Measurements from ENCODE around the gene TRIM36. TPM values are rescaled to one million over a fixed set of nuclear protein-coding genes. Genes with fewer than 3 reads are reported as not detected.

Gene TRIM36
- polyA plus RNA-seq, 1 donor from 2014 or later: 122 TPM

DNA sequence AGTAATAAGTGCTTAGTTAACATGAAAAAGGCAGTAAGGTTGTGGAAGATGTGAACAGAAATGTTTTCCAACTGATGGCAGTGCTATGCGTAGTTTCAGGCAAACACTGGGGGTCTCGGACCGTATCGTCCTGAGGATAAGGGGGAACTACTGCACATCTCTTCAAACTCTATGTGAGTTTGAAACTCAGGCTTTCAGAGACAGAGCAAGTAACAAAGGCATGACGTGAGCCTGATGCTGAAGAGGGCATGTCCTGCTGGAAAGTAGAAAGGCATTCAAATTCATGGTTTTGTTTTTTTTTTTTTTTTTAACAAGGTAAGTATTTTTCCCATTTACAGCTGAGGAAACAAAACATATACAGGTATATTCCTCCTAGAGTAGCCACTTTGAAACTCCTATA lies 59.9 kb downstream of the TRIM36 start:
- Histone ChIP-seq H3K9me3 (ENCODE audit: low read length) (no peaks in the 10 kb centered on the region), H3K36me3 (ENCODE audit: insufficient read depth, low read length) (no peaks in the 10 kb centered on the region), H4K20me1 (ENCODE audit: insufficient read depth) (no peaks in the 10 kb centered on the region), H3K79me2 (replicated peaks; ENCODE audit: insufficient read depth, low read length) (no peaks in the 10 kb centered on the region), H3K9ac (ENCODE audit: low read length) (no peak overlapping the region), H3K9me2 (ENCODE audit: insufficient read depth, low read length) (no peaks in the 10 kb centered on the region), H3K4me3 (ENCODE audit: low read length) (no peak overlapping the region), H3K27ac (ENCODE audit: low read length) (no peak overlapping the region), H3K4me2 (ENCODE audit: low read length) (no peak overlapping the region), H2AFZ (ENCODE audit: low read depth, low read length) (no peak overlapping the region), H3F3A (ENCODE audit: insufficient read depth, low read length, poor library complexity, severe bottlenecking) (no peaks in the 10 kb centered on the region), H3K27me3 (ENCODE audit: insufficient read depth, low read depth, low read length) (no peaks in the 10 kb centered on the region)
- TF ChIP-seq EZH2 (IDR thresholded peaks at IDR 0.05; ENCODE audit: borderline replicate concordance, insufficient read depth, low read length, poor library complexity, severe bottlenecking): no peak
- TF ChIP-seq SMC3 (conservative IDR thresholded peaks at IDR 0.05; ENCODE audit: poor library complexity): no peak
- TF ChIP-seq EP300 (conservative IDR thresholded peaks at IDR 0.05; ENCODE audit: poor library complexity, severe bottlenecking): no peak
- TF ChIP-seq POLR2AphosphoS5 (IDR thresholded peaks at IDR 0.05): no peak
- TF ChIP-seq, protein P1, sequence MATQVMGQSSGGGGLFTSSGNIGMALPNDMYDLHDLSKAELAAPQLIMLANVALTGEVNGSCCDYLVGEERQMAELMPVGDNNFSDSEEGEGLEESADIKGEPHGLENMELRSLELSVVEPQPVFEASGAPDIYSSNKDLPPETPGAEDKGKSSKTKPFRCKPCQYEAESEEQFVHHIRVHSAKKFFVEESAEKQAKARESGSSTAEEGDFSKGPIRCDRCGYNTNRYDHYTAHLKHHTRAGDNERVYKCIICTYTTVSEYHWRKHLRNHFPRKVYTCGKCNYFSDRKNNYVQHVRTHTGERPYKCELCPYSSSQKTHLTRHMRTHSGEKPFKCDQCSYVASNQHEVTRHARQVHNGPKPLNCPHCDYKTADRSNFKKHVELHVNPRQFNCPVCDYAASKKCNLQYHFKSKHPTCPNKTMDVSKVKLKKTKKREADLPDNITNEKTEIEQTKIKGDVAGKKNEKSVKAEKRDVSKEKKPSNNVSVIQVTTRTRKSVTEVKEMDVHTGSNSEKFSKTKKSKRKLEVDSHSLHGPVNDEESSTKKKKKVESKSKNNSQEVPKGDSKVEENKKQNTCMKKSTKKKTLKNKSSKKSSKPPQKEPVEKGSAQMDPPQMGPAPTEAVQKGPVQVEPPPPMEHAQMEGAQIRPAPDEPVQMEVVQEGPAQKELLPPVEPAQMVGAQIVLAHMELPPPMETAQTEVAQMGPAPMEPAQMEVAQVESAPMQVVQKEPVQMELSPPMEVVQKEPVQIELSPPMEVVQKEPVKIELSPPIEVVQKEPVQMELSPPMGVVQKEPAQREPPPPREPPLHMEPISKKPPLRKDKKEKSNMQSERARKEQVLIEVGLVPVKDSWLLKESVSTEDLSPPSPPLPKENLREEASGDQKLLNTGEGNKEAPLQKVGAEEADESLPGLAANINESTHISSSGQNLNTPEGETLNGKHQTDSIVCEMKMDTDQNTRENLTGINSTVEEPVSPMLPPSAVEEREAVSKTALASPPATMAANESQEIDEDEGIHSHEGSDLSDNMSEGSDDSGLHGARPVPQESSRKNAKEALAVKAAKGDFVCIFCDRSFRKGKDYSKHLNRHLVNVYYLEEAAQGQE (IDR thresholded peaks at IDR 0.05; ENCODE audit: borderline replicate concordance): no peak
- TF ChIP-seq, protein P2, sequence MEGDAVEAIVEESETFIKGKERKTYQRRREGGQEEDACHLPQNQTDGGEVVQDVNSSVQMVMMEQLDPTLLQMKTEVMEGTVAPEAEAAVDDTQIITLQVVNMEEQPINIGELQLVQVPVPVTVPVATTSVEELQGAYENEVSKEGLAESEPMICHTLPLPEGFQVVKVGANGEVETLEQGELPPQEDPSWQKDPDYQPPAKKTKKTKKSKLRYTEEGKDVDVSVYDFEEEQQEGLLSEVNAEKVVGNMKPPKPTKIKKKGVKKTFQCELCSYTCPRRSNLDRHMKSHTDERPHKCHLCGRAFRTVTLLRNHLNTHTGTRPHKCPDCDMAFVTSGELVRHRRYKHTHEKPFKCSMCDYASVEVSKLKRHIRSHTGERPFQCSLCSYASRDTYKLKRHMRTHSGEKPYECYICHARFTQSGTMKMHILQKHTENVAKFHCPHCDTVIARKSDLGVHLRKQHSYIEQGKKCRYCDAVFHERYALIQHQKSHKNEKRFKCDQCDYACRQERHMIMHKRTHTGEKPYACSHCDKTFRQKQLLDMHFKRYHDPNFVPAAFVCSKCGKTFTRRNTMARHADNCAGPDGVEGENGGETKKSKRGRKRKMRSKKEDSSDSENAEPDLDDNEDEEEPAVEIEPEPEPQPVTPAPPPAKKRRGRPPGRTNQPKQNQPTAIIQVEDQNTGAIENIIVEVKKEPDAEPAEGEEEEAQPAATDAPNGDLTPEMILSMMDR (IDR thresholded peaks at IDR 0.05; ENCODE audit: poor library complexity, severe bottlenecking): no peak
- no peak for TF ChIP-seq MXI1 (conservative IDR thresholded peaks at IDR 0.05; ENCODE audit: poor library complexity, severe bottlenecking)
- no peak for TF ChIP-seq TAF1 (IDR thresholded peaks at IDR 0.05; ENCODE audit: low read depth)
- no peak for TF ChIP-seq RAD21 (conservative IDR thresholded peaks at IDR 0.05)

DNA sequence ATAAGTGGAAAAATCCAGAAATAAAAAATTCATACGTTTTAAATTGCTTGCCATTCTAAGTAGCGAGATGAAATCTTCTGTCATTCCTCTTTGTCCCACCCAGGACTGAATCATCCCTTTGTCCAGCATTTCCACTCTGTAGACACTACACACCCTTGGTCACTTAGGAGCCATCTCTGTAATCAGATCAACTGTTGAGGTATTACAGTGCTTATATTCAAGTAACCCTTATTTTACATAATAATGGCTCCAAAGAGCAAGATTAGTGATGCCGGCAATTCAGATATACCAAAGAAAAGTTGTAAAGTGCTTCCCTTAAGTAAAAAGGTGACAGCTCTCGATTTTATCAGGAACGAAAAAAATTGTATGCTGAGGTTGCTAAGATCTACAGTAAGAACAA lies 60.4 kb downstream of the TRIM36 start:
- Histone ChIP-seq H3K4me2 (ENCODE audit: low read length) (no peak overlapping the region), H4K20me1 (ENCODE audit: insufficient read depth) (no peaks in the 10 kb centered on the region), H3K4me3 (ENCODE audit: low read length) (no peak overlapping the region), H3K9ac (ENCODE audit: low read length) (no peak overlapping the region), H3F3A (ENCODE audit: insufficient read depth, low read length, poor library complexity, severe bottlenecking) (no peaks in the 10 kb centered on the region), H3K27me3 (ENCODE audit: insufficient read depth, low read depth, low read length) (no peaks in the 10 kb centered on the region), H2AFZ (ENCODE audit: low read depth, low read length) (no peak overlapping the region), H3K27ac (ENCODE audit: low read length) (no peak overlapping the region), H3K79me2 (replicated peaks; ENCODE audit: insufficient read depth, low read length) (no peaks in the 10 kb centered on the region), H3K9me2 (ENCODE audit: insufficient read depth, low read length) (no peaks in the 10 kb centered on the region), H3K36me3 (ENCODE audit: insufficient read depth, low read length) (no peaks in the 10 kb centered on the region), H3K9me3 (ENCODE audit: low read length) (no peaks in the 10 kb centered on the region)
- TF ChIP-seq MXI1 (conservative IDR thresholded peaks at IDR 0.05; ENCODE audit: poor library complexity, severe bottlenecking) (no peak), RAD21 (conservative IDR thresholded peaks at IDR 0.05) (no peak), EP300 (conservative IDR thresholded peaks at IDR 0.05; ENCODE audit: poor library complexity, severe bottlenecking) (no peak), EZH2 (IDR thresholded peaks at IDR 0.05; ENCODE audit: borderline replicate concordance, insufficient read depth, low read length, poor library complexity, severe bottlenecking) (no peak), SMC3 (conservative IDR thresholded peaks at IDR 0.05; ENCODE audit: poor library complexity) (no peak)
- TF ChIP-seq, protein P1 (IDR thresholded peaks at IDR 0.05; ENCODE audit: borderline replicate concordance): no peak
